NCI-H2081 (cell line): ENCODE results near the gene MAN1C1.

Experiments used
- DNase-seq, 2 experiments: peaks; one replicate each; lab custom pipeline; 2025; lab: John Stamatoyannopoulos, UW

MAN1C1 gene

GRCh38 chr1:25817840-25818501 is 201.4 kb downstream of the MAN1C1 start:
- DNase-seq, result no peak

DNA sequence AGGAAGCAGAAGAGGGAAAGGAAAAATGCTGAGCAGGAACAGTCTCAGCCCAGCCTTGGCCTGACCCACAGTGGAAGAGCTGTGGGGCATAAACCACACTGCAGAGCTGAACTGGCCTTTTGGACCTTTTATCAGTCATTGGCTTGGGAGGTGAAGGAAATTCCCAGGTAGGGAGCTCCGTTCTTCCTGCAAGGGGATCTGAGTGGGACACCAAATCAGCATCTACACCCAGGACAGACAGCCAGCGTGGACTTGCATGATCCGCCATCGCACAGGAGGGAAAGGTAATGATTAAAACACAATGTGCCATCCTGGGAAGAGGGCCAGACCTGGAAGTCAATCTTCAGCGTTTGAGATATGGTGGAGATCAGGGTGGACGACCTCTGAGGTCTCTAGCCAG is 202.0 kb downstream of the MAN1C1 start:
- no peak for DNase-seq

- peak; percentile 68 to 75 for DNase-seq
Measured at GRCh38 chr1:25819491-25820246, 203.1 kb downstream of the MAN1C1 start, which contains the start of gene MTFR1L. Gene MTFR1L (plus strand): TSS chr1:25819954. CDS start chr1:25823105, 3,151 bp downstream.

DNA sequence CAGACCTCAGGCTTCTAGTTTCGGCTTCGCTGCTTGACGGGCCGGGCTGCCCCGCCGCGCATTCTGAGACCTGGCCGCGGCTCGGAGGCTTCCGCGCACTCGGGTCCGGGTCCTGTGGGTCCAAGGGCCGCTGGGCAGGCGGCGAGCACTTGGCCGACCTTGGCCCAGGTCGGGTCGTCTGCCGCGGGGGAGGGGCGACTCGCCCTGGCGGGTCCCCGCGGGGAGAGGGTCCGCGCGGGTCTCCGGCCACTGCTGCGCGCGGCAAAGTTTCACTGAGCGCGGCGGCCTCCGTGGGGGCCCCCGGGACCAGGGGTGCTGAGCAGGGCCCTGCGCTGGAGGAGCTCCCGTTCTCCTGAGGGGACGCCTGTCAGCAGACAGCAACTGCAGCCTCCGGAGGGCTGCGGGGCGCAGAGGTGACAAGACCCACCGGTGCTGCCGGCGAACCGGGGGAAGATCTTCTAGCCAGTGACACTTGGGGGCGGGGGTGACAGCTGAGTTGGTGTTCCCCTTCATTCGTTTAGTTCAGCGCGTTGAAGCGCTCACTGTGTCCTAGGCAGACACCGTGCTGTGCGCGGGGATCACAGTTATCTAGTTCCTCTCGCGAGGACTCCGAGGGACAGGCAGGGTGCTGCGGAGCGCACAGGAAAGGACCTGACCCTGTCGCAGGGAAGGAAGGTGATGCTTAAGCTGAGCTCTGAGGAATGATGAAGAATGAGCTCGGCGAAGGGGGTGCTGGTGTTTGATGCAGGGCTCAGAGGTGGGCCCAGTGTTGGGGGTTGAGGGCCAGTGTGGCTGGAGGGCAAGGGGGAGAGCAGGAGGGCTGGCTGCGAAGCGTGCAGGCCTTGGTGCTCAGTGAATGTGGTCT is 203.9 kb downstream of the MAN1C1 start:
- DNase-seq, result peak; percentile 21 to 52

GRCh38 chr1:25821112-25821476 is 204.5 kb downstream of the MAN1C1 start:
- DNase-seq, result no peak

DNA sequence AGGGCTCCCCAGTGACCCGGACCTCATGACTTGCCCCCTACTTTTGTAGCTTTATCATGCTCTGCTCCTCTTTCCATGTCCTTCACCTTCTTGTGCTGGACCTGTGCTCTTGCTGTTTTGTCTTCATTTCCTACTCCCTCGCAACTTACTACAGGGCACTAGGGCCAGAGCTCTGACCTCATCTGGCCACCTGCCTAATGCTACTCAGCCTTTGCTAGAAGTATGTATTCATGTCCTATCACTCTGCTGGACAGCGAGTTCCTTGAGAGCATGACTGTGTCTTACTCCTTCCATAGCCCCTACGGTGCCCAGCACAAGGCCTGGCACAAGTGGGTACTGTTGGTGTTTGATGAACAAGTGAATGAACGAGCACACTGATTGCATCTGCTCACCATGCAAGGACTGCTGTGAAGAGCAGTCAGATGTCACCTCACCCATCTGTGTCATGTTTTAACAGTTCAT is 205.1 kb downstream of the MAN1C1 start:
- no peak for DNase-seq

DNA sequence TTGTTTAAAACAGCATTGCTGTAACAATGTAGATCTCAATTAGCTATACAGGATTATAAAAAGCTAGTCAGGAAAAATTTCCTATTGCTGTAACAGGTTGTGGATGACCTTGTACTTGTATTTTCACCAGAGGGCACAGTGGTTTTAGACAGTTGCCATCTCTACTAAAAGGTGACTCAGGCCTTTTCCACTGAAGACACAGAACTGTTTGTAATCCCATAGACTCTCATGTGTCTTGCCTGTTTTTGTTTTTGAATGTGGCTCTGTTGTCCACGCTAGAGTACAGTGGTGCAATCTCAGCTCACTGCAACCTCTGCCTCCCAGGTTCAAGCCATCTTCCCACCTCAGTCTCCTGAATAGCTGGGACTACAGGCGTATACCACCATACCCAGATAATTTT is 209.0 kb downstream of the MAN1C1 start:
- no peak for DNase-seq

DNA sequence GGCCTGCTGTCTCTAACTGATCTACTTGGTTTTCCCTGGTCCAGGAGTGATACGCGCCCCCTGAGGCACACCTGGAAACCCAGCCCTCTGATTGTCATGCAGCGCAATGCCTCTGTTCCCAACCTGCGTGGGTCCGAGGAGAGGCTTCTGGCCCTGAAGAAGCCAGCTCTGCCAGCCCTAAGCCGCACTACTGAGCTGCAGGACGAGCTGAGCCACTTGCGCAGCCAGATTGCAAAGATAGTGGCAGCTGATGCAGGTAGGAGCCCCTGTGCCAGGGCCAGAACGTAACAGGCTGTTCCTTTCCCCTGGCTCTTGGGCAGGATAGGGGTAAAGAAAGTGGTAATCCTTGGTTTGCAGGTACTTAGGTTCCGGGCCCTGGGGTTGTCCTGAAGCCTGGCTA is 210.0 kb downstream of the MAN1C1 start:
- no peak for DNase-seq

- DNase-seq, result no peak
Measured at GRCh38 chr1:25828491-25828890, 211.9 kb downstream of the MAN1C1 start.

DNA sequence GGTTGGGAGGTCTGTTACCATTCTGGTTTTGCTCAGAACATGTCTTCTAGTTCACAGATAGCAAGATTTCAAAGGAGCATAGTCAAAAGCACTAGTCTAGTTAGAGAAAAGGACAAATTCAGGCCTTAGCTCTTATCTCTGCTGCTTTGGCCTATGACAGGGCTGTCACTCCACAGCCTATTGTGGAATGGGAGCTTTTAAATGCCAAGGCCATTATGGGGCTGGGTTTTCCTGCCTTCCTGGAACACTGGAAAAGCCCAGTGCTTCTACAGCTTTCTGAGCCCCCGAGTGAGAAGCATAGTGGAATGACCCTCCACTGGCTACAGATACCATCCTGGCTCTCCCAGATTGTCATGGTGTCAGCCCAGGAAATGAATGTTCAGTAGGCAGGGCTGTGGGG is 212.5 kb downstream of the MAN1C1 start:
- no peak for DNase-seq

GRCh38 chr1:25831569-25832196 is 215.1 kb downstream of the MAN1C1 start:
- DNase-seq, result no peak

DNA sequence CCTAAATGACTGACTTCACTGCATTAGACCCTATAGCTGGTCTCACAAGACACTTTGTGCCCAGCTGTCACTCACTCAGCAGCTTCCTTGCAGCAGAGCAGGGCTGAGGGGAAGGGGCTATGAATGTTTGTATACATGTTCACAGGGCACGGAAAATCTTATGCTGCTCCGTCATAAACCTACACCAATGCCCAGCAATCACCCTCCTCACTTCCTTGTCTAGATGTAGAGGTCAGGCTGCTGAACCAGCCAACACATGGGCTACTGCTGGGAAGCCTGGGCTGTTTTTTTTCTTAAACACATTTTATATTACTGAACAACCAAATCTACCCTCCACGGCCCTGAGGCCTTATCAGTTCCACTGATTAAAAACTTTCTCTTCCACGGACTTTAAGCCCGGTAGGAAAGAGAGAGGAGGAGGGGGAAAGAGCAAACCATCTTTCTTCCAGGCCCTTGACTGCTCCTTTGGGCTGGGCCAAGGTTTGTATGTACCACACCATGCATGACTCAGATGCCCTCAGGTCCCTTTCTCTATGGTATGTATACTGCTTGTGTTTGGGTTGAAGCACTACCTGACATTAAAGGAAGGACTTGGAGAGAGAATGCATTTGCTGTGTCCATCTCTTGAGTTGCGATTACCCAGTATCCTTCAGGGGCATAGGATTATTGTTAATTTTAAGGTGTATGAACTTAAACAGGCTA is 215.9 kb downstream of the MAN1C1 start:
- DNase-seq, result no peak

DNA sequence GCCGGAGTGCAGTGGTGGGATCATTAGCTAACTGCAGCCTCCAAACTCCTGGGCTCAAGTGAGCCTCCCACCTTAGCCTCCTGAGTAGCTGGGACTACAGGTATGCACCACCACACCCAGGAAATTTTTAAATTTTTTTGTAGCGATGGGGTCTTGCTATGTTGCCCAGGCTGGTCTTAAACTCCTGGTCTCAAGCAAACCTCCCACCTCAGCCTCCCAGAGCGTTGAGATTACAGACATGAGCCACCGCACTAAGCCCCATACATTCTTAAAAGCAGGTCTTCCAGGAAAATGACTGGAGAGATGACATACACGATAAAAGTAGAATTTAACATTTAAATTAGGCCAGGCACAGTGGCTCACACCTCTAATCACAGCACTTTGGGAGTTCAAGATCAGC is 216.6 kb downstream of the MAN1C1 start:
- DNase-seq, result no peak
